HepG2 (cell line): ENCODE data around the gene CARD9. TPM values are rescaled to one million over a fixed set of nuclear protein-coding genes. Genes with fewer than 3 reads are reported as not detected.

ENCODE experiments used
- ARID4A ChIP-seq: sonication (generic); formaldehyde crosslinking; IDR thresholded peaks from 2 replicates; pipeline ENCODE4 v1.5.0; 2020; ENCODE audit warnings: mild to moderate bottlenecking, missing genetic modification reagents, borderline replicate concordance
- BORCS8-MEF2B ChIP-seq: sonication (generic); formaldehyde crosslinking; IDR thresholded peaks from 2 replicates; pipeline ENCODE4 v1.8.0; 2022; ENCODE audit warnings: mild to moderate bottlenecking, missing genetic modification reagents
- ERF ChIP-seq: IDR thresholded peaks from 2 replicates; pipeline ENCODE4 v1.6.1; 2018; ENCODE audit warnings: missing biosample characterization, missing genetic modification reagents
- ETV5 ChIP-seq: IDR thresholded peaks from 2 replicates; pipeline ENCODE4 v1.6.1; 2018; ENCODE audit warnings: missing biosample characterization, missing genetic modification reagents, inconsistent platforms, borderline replicate concordance
- GABPA ChIP-seq, 2 experiments: IDR thresholded peaks; 2 replicates each; pipeline ENCODE4 v1.6.1; 2011 to 2016; ENCODE audit warnings: low read depth in 2 of 2, low read length in 1 of 2, missing biosample characterization in 1 of 2, missing genetic modification characterization in 1 of 2
- HDAC1 ChIP-seq: sonication (generic); formaldehyde crosslinking; IDR thresholded peaks from 2 replicates; pipeline ENCODE4 v1.5.1; 2020; ENCODE audit warnings: mild to moderate bottlenecking, missing genetic modification reagents
- KAT2B ChIP-seq: fragments of 150-350 bp; IDR thresholded peaks from 2 replicates; pipeline ENCODE4 v1.6.1; 2014; ENCODE audit warnings: low read depth, low read length, borderline replicate concordance
- MAFK ChIP-seq, 2 experiments: IDR thresholded peaks in 1 of 2; conservative IDR thresholded peaks in 1 of 2; 2 replicates each; pipeline ENCODE4 v1.6.1; 2011; ENCODE audit warnings: improper control_type of control experiment in 2 of 2, low read length in 2 of 2
- MTF1 ChIP-seq: sonication (generic); formaldehyde crosslinking; IDR thresholded peaks from 2 replicates; pipeline ENCODE4 v1.5.0; 2020; ENCODE audit warnings: missing genetic modification reagents
- NCOA1 ChIP-seq: sonication (generic); formaldehyde crosslinking; IDR thresholded peaks from 2 replicates; pipeline ENCODE4 v1.9.0; 2021; ENCODE audit warnings: missing genetic modification reagents
- NCOR1 ChIP-seq: fragments of 200-600 bp; sonication (generic); IDR thresholded peaks from 2 replicates; pipeline ENCODE4 v1.7.0; 2017; ENCODE audit warnings: antibody characterized with exemption, low read length, borderline replicate concordance
- NFRKB ChIP-seq: fragments of 450-650 bp; IDR thresholded peaks from 2 replicates; pipeline ENCODE4 v1.6.1; 2017
- SALL2 ChIP-seq: sonication (generic); formaldehyde crosslinking; IDR thresholded peaks from 2 replicates; pipeline ENCODE4 v1.8.1; 2023; ENCODE audit warnings: mild to moderate bottlenecking, missing genetic modification reagents, inconsistent platforms
- SP5 ChIP-seq: IDR thresholded peaks from 2 replicates; pipeline ENCODE4 v1.6.1; 2016; ENCODE audit warnings: low read depth, borderline replicate concordance
- TFAP4 ChIP-seq: sonication (generic); IDR thresholded peaks from 2 replicates; pipeline ENCODE4 v1.6.1; 2016; ENCODE audit warnings: low read depth, borderline replicate concordance
- ZC3H13 ChIP-seq: sonication (generic); formaldehyde crosslinking; IDR thresholded peaks from 2 replicates; pipeline ENCODE4 v1.8.1; 2023; ENCODE audit warnings: mild to moderate bottlenecking, missing genetic modification reagents, moderate library complexity
- ZFX ChIP-seq: sonication (generic); formaldehyde crosslinking; IDR thresholded peaks from 2 replicates; pipeline ENCODE4 v1.4.0; 2020; ENCODE audit warnings: mild to moderate bottlenecking, low read depth, missing genetic modification reagents, moderate library complexity
- ZMYM3 ChIP-seq: sonication (generic); formaldehyde crosslinking; IDR thresholded peaks from 2 replicates; pipeline ENCODE4 v1.5.1; 2020; ENCODE audit warnings: mild to moderate bottlenecking, missing genetic modification reagents
- ZNF10 ChIP-seq: sonication (generic); formaldehyde crosslinking; IDR thresholded peaks from 2 replicates; pipeline ENCODE4 v1.4.0; 2020; ENCODE audit warnings: mild to moderate bottlenecking, low read depth, missing genetic modification reagents, borderline replicate concordance
- ZNF556 ChIP-seq: sonication (generic); formaldehyde crosslinking; IDR thresholded peaks from 2 replicates; pipeline ENCODE4 v1.4.0; 2020; ENCODE audit warnings: mild to moderate bottlenecking, missing genetic modification reagents, borderline replicate concordance
- ZNF7 ChIP-seq: IDR thresholded peaks from 2 replicates; pipeline ENCODE4 v1.6.1; 2016; ENCODE audit warnings: missing biosample characterization, missing genetic modification reagents
- polyA plus RNA-seq, 8 experiments: library from polyadenylated mRNA; depleted of rRNA in 3 of 8; stranded (reverse) in 7 of 8; unstranded in 1 of 8; fragments of >200 nt; fragmentation: Illumina TruSeq in 4 of 8; extraction: Trizol in 4 of 8; gene quantifications; 2 replicates each; pipeline versions ENCODE4 v1.2.1 to v1.2.3, GENCODE V29; 2011 to 2016; ENCODE audit warnings: low read depth in 4 of 8, missing spikeins in 1 of 8, mixed read lengths in 1 of 8; ENCODE audit not compliant: insufficient read depth in 1 of 8
- total RNA-seq, 5 experiments: library from RNA; depleted of rRNA; stranded (reverse); fragments of >200 nt; fragmentation: Illumina TruSeq; extraction: Trizol; gene quantifications; 2 replicates each; pipeline ENCODE4 v1.2.3, GENCODE V29; 2016; ENCODE audit warnings: low read depth in 1 of 5
- TF ChIP-seq, protein P1 (sequence below): IDR thresholded peaks from 2 replicates; pipeline ENCODE4 v1.6.1; 2016; ENCODE audit warnings: missing biosample characterization, missing genetic modification reagents, low read depth
- TF ChIP-seq, protein P2 (sequence below): IDR thresholded peaks from 2 replicates; pipeline ENCODE4 v1.6.1; 2016; ENCODE audit warnings: missing compliant biosample characterization, missing genetic modification reagents, borderline replicate concordance

Gene CARD9
- total and polyA plus RNA-seq, 2 of the 13 experiments (the other 11 are each of a cell fraction or from before 2014, with no cell fraction given): 3.3 to 7.4 TPM

DNA sequence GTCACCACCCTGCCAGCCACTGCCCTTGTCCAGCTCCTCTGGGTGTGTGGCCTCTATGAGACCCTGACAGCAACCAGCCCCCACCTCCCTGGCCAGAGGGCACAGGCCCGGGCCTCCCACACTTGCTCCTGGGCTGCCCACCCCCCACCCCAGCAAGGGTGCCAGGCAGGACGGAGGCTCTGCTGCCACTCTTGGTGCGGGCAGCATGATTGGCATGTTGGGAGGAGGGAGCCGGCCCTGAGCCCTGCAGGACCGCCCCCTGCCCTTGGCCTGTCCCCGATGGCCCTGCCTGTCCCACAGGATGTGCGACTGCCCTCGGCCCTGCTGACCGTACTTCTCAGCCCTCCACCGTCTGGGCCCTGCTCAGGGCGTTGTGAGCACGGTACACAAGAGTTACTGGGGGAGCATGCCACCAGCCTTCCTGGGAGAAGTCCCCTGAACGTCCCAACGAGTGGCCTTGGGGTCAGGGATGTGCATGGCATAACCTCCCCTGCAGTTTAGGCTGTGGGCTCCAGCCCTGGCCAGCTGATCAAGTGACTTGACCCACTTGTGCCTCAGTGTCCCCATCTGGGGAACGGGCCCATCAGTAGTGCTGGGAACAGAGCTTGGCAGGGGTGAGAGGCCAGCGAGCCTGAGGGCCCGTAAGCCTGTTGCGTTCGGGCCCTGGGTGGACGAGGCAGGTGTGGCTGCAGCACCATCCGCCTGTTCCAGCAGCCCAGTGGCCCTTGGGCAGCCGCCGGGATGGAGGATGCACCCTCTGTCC, 30.2 kb downstream of the CARD9 start (continued):
- TF ChIP-seq ARID4A (CRISPR knock-in tag) (no peak), MTF1 (no peak), ZNF10 (CRISPR knock-in tag) (no peak), ETV5 (CRISPR knock-in tag) (peak; percentile 33; the same call in 1 of the 2 replicates), NCOR1 (no peak), KAT2B (no peak), ZMYM3 (CRISPR knock-in tag) (peak; percentile 62; the same call in 1 of the 2 replicates), ZC3H13 (CRISPR knock-in tag) (no peak), MAFK (conservative IDR thresholded peaks at IDR 0.05 in 1 of 2, IDR thresholded peaks at IDR 0.05 in 1 of 2; ENCODE audit: low read length in 2 of 2) (no peak), SALL2 (CRISPR knock-in tag) (no peak), ERF (no peak), TFAP4 (no peak), ZNF7 (CRISPR knock-in tag) (no peak), NFRKB (no peak), ZFX (CRISPR knock-in tag) (peak; percentile 70), GABPA (IDR thresholded peaks at IDR 0.05; ENCODE audit: low read depth, low read length) (no peak), GABPA (CRISPR knock-in tag; IDR thresholded peaks at IDR 0.05; ENCODE audit: low read depth) (peak; percentile 33; the same call in 1 of the 2 replicates), ZNF556 (CRISPR knock-in tag) (no peak), BORCS8-MEF2B (CRISPR knock-in tag) (no peak), NCOA1 (CRISPR knock-in tag) (no peak), SP5 (CRISPR knock-in tag) (peak; percentile 72; the same call in 1 of the 2 replicates), HDAC1 (CRISPR knock-in tag) (0 out of 2 replicates have a peak, but pooled peaks have one; percentile 20)
- TF ChIP-seq, protein P1, sequence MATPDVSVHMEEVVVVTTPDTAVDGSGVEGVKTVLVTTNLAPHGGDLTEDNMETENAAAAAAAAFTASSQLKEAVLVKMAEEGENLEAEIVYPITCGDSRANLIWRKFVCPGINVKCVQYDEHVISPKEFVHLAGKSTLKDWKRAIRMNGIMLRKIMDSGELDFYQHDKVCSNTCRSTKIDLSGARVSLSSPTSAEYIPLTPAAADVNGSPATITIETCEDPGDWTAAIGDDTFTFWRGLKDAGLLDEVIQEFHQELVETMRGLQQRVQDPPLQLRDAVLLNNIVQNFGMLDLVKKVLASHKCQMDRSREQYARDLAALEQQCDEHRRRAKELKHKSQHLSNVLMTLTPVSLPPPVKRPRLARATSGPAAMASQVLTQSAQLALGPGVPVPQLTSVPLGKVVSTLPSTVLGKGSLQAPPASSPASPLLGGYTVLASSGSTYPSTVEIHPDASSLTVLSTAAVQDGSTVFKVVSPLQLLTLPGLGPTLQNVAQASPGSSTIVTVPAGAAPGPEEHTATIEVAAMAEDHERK (CRISPR knock-in tag): no peak
- TF ChIP-seq, protein P2, sequence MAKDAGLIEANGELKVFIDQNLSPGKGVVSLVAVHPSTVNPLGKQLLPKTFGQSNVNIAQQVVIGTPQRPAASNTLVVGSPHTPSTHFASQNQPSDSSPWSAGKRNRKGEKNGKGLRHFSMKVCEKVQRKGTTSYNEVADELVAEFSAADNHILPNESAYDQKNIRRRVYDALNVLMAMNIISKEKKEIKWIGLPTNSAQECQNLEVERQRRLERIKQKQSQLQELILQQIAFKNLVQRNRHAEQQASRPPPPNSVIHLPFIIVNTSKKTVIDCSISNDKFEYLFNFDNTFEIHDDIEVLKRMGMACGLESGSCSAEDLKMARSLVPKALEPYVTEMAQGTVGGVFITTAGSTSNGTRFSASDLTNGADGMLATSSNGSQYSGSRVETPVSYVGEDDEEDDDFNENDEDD (CRISPR knock-in tag): no peak
